AG10803 (cell line): ENCODE measurements around the gene PACSIN1.

ENCODE experiments used
- DNase-seq: peaks from one replicate; pipeline ENCODE4 v3.0.0; 2010; ENCODE audit warnings: low read depth
- H3K4me3 ChIP-seq: 2 replicates; pipeline ENCODE4 v1.5.1; 2011; ENCODE audit warnings: mild to moderate bottlenecking, low read length, control low read depth
- CTCF ChIP-seq: conservative IDR thresholded peaks from 2 replicates; pipeline ENCODE4 v1.5.1; 2011; ENCODE audit warnings: mild to moderate bottlenecking, low read length, control low read depth, inconsistent platforms

PACSIN1 gene

GRCh38 chr6:34524971-34525370 is 59.1 kb downstream of the PACSIN1 start:
- no peak for TF ChIP-seq CTCF
- H3K4me3 ChIP-seq = no peak overlapping the region
- DNase-seq = no peak

- TF ChIP-seq CTCF = no peak
- no peak for DNase-seq
Observed at GRCh38 chr6:34525431-34526175, 59.7 kb downstream of the PACSIN1 start.

GRCh38 chr6:34526241-34526972 is 60.5 kb downstream of the PACSIN1 start:
- H3K4me3 ChIP-seq = no peak overlapping the region
- DNase-seq = no peak
- no peak for TF ChIP-seq CTCF

More at GRCh38 chr6:34525431-34526175, 59.7 kb downstream of the PACSIN1 start:
- no peak overlapping the region for H3K4me3 ChIP-seq

GRCh38 chr6:34526992-34527728 is 61.3 kb downstream of the PACSIN1 start:
- TF ChIP-seq CTCF = peak; percentile 66
- peak overlapping the region; percentile 39 for H3K4me3 ChIP-seq
- DNase-seq = peak; percentile 85

- DNase-seq = no peak
- TF ChIP-seq CTCF = no peak
- H3K4me3 ChIP-seq = no peak overlapping the region
Observed at GRCh38 chr6:34527751-34528670, 62.1 kb downstream of the PACSIN1 start.

- no peak for TF ChIP-seq CTCF
- DNase-seq = no peak
- H3K4me3 ChIP-seq = no peak overlapping the region
Observed at GRCh38 chr6:34528996-34529664, 63.3 kb downstream of the PACSIN1 start.
